IPS-18c (cell line): ENCODE data around the gene PDZRN3.

ENCODE experiments used
- H3K4me3 ChIP-seq: 2 replicates; pipeline ENCODE4 v1.7.0; 2013; ENCODE audit warnings: low read depth, mild to moderate bottlenecking, low read length, moderate library complexity; ENCODE audit not compliant: insufficient read depth
- H3K9me3 ChIP-seq: one replicate; pipeline ENCODE4 v1.6.1; 2013; ENCODE audit warnings: mild to moderate bottlenecking, low read length, moderate library complexity; ENCODE audit not compliant: control insufficient read depth, insufficient read depth

The PDZRN3 gene

DNA sequence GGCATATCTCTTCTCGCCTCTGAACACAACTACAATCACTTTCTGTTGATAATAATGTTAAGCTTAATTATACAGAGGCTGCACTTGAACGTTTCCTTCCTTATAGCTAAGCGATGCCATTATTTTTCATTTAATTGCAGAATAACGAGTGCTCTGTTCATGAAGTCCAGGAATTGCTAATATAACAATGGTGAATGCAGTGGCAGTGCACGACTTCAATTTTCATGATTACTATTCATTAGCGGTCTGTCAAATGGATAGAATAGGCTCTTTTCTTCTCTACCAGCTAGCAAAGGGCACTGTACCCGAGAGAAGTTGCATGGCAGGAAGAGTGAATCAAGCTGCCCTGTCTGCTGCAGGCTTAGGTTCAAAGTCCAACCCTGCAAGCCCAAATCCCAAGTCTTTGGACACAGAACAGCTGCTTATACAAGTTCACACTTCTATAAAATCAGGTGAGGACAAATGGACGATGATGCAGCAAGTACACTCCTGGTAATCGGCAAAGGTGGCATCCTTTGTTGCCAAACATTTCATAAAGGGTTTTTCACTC, 75.6 kb downstream of the PDZRN3 start:
- Histone ChIP-seq H3K9me3 (no peaks in the 10 kb centered on the region), H3K4me3 (no peak overlapping the region)

DNA sequence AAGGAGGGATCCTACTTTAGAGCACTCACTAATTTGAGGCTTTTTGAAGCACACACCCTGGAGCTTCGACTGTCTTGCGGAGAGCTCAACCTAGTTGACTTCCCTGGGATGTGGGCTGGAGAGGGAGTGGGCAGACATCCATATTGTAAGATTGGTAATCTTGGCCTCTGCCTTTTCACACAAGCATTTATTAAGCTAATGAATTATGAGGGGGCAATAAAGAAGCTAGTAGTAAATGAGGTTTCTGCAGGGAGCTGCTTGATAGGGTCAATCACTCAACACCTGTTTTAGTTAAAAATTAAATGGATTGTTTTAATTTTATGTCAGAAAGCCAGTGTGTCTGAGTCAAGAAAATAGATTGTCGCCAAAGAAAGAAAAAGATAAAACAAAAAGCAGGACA, 76.3 kb downstream of the PDZRN3 start:
- no peaks in the 10 kb centered on the region for H3K9me3 ChIP-seq
- H3K4me3 ChIP-seq: no peak overlapping the region

DNA sequence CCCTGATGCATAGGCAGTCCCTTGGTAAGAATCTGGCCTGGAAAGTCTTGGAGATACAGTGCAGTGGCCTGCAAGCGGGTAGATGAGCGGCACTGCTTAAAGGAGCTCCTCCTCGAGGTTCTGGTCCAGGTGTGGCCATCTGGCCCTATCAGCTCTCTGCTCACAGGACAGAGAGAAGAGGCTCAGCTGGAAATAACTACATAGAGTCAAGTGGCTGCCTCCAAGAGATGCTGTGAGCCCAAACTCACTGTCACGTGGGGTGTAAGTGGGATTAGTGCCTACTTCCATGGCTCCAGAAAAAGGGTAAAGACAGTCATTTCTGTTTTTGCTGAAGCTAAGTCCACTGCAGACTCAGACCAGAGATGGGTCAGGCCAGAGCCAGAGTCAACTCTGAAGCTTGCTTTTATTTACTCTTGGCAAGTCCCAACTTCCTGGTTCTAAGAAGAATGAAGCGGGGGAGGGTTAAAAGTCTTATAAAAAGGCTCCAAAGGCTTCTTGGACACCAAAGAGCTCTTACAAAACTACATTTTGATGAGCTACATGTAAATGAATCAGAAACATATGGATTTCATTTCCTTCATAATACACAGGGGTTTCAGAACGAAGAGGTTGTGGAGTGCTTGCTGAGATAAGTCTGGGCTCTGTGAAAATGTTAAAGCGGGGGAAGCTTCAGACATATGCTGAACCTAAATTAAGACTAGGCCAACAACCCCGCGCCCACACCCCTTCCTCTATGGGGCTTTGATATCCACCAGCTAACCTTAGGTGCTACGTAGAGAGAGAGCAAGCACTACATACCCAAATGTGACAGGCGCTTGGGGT, 77.1 kb downstream of the PDZRN3 start:
- Histone ChIP-seq H3K4me3 (no peak overlapping the region), H3K9me3 (no peaks in the 10 kb centered on the region)

DNA sequence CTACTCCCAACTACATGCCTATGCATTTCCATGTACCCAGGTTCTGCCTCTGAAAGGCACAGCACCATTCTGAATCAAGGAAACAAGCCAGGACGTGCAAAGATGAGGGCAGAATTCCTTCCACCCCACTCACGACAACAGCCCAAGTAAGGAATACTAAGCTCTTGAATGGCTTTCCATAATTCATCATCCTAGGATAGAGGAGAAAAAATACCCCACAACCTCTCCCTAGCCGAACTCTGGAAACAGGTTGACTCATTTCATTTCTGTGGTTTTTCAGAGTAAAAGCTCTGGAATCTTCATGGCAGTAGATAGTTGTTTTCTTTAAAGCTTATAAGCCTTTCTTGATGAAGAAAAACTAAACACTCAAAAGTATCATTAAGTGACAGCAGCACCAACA, 77.8 kb downstream of the PDZRN3 start:
- no peaks in the 10 kb centered on the region for H3K9me3 ChIP-seq
- no peak overlapping the region for H3K4me3 ChIP-seq

DNA sequence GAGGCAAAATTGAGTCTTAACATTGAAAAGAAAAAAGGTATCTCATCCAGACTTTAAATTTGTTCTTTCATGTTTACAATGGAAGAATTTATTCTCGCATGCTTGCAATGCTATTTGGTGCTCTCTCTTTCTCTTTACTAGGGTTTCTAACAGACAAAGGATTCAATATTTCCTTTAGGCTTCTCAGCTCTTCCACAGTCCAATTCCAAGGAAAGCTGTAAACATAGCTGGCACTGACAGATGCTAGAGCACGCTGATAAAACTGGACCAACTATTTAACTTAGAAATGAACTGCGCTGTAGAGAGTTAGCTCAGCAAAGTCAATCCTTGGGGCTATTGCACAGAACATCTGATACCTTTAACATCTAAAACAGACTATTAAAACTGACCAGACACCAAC, 81.3 kb downstream of the PDZRN3 start:
- no peak overlapping the region for H3K4me3 ChIP-seq
- H3K9me3 ChIP-seq: no peaks in the 10 kb centered on the region

DNA sequence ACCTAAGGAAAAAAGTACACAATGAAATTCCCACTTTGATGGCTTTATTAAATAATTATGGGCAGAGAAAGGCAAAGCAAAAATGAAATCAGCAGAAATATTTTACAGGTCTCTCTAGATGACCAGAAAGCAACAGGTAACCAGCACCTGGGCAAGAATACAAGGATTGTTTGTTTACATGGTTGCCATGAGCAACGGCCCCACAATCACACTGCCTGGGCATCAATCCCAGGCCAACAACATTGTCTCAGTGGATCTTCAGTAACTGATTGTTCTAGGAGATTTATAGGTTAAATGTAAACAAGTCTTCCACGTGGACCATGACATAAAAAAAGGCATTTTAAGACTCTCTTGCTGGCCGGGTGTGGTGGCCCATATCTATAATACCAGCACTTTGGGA, 82.6 kb downstream of the PDZRN3 start:
- Histone ChIP-seq H3K4me3 (no peak overlapping the region), H3K9me3 (no peaks in the 10 kb centered on the region)

DNA sequence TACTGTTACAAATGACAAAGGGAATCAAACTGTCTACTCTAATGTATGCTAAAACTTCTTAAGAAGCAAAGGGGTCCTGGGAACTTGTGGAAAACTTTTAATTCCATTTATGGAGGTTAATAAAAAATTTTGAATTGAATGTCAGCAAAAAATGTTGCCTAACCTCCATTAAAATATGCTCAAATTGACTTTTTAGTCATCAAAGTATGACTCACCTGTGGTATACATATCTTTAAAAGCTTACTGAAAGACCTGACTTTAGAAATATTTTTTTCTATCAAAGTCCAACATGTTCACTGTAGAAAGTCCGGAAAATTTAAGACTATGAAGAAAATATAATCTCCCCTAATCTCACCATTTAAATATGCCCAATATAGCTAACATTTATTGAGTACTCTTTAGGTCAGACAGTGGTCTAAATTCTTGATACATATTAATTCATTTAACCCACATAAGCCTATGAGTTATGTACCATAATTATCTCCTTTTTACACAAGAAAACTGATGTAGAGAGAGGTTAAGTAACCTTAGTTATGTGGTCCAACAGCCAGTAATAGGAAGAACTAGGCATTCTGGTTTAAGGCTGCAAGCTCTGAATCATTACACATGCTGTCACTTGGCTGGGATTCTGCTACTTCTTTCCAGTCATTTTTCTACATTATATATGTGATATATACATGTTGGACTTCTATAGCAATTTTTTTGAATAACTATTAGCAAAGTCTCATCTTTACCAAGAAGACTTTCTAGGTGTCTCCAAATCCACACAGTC, 83.6 kb downstream of the PDZRN3 start:
- no peak overlapping the region for H3K4me3 ChIP-seq

DNA sequence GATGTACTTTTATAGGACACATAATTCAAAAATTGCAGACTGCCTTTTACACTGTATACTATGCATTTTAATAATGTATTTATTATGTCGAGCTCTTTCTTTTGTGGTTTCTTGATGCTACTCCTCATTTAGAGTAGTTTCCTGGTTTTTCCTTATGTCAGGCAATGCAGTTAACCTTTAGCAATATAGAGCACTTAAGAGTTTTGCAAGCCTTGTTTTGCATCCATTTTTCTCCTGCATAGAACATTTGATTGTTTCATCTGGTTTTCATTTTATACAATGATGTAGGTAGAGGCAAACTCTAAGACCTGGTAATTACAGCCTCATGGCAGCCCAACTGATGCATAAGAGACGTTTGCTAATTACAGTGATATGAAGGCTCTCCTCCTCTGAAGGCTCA, 86.3 kb downstream of the PDZRN3 start:
- no peak overlapping the region for H3K4me3 ChIP-seq
- no peaks in the 10 kb centered on the region for H3K9me3 ChIP-seq

More for the DNA sequence above, 83.6 kb downstream of the PDZRN3 start:
- no peaks in the 10 kb centered on the region for H3K9me3 ChIP-seq

DNA sequence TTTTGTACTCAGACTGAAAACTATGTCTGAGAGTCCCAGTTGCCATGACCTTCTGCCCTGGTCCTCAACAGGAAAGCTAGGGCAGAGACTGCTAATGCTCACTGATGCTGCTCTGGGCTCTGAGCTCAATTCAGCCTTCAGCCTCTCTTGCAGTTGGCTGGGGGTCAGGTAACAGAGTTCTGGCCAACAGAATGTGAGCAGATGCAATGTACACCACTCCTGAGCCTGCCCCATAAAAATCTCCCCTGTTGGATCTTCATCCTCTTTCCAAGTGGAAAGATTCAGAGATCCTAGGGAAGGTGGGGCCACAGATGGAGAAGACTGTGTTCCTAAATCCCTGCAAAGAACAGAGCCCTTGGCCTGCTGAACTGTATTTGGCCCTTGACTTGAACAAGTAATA, 87.8 kb downstream of the PDZRN3 start:
- Histone ChIP-seq H3K4me3 (no peak overlapping the region), H3K9me3 (no peaks in the 10 kb centered on the region)

DNA sequence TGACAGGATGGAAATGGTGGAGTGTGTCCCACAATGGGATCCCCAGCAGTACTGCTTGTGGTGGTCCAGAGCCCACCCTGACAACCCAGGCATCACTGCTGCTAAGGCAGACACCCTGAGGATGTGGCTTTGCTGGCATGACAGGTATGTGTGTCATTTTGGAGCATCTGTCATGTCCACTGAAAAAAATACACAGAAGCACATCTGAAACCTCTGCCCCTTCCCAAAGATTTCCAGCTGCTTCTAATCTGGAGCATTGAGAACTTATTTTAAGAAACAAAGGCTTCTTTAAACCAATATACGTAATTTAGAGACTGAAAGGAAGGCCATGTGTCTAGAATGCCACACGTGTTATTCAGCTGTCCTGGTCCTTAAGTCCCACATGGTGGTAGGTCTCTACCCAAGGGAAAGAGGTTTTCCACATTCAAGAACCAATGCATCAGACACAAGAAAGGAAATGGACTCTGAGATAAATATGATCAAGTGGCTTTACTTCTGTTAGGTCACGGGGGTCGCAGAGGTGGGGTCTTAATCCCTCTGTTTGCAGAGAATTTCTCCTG, 88.3 kb downstream of the PDZRN3 start:
- no peaks in the 10 kb centered on the region for H3K9me3 ChIP-seq
- H3K4me3 ChIP-seq: no peak overlapping the region

DNA sequence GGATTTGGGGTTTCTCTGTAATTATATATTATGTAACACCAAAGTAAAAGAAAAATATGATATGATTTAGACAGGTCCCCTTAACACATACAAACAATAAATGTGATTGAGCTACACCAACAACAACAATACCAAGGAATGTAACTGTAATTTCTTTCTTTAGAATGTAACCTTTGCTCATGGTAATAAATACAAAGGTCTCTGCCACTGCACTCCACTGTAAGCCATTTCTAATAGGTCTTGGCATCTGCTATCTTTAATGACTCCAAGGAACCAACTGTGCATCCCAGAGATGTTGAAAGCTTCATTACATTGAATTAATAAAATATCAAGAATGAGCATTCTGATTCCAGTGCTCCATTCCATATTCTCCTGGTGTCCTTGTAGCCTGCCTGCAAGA, 88.8 kb downstream of the PDZRN3 start:
- Histone ChIP-seq H3K9me3 (no peaks in the 10 kb centered on the region), H3K4me3 (no peak overlapping the region)

DNA sequence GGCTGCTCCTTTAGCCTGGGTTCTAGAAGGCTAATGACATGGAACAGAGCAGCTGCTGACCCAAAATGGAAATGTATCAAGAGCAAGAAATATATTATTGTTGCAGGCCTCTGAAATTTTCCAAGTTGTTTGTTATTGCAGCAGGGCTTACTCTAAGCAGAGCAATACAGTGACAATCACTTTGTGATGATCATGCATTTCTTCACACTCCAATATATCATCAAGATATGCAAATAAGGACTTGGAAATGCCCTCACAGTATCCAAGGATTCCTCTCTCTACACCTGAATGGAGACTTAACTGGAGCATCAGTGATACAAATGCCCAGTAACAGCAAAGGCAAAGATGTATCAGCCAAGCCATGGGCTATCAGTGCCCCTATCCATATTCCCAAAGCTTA, 89.6 kb downstream of the PDZRN3 start:
- no peak overlapping the region for H3K4me3 ChIP-seq
- H3K9me3 ChIP-seq: no peaks in the 10 kb centered on the region

DNA sequence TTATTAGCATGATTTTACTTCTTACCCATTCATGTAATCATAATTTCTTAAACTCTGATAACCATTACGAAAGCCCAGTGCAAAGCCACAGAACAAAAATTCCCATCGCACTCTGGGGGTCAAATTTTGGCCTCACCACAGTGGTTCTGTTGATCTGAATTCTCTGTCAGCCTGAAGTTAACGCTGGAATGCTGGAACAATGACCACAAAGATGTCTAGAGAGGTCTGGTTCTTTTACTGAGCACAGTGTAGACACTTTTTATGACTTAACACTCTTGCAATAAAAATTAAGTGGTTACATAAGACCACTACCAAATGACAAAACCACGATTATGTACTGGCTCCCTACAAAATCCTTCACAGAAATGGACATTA, 94.7 kb downstream of the PDZRN3 start:
- H3K4me3 ChIP-seq: no peak overlapping the region
- no peaks in the 10 kb centered on the region for H3K9me3 ChIP-seq

DNA sequence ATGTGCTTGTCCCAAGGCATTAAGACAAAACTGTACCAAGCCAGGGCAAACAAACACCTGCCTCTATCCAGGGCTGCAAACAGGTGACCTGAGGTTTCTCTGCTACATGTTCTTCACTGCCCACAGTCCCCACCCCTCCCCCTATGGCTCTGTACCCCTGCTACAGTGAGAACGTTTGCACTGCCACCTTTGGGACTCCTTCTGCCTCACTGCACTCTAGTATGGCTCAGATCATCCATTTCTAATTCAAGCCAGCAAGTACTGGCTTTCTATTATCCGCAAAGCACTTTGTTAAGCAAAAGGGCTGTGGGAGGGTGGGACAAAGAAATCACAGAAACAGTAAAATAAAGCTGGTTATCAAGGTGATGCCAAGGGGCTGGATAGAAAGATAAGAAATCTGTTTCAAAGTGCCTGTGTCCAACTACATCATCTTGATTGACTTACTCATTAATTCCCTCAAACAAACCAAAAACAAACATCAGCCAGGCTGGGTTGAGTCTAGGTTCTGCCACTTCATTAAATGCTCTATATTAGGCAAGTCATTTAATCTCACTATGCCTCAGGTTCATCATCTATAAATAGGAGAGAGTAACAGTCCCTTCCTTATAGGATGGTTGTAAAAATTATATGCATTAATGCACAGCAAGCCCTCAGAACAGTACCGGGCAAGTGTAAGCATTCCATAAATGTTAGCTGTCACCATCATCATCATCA, 95.3 kb downstream of the PDZRN3 start:
- Histone ChIP-seq H3K9me3 (no peaks in the 10 kb centered on the region), H3K4me3 (no peak overlapping the region)

DNA sequence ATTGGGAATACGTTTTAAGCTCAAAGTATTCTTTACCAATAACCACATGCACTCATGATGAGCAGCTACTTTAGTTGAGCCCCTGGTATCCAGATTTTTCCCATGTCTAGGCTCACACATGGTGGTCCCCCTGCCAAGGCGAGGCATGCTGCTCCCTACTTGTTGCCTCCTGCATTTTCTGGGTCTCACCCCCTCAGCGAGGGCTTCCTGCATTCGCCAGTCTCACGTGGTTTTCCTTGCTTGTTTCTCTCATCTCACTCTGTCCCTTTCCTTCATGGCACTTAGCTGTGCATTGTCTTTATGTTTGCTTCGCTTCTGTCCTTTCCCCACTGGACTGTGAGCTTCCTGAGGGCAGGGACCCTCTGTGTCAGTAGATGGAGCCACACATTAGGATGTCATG, 99.2 kb downstream of the PDZRN3 start:
- Histone ChIP-seq H3K4me3 (no peak overlapping the region), H3K9me3 (no peaks in the 10 kb centered on the region)

DNA sequence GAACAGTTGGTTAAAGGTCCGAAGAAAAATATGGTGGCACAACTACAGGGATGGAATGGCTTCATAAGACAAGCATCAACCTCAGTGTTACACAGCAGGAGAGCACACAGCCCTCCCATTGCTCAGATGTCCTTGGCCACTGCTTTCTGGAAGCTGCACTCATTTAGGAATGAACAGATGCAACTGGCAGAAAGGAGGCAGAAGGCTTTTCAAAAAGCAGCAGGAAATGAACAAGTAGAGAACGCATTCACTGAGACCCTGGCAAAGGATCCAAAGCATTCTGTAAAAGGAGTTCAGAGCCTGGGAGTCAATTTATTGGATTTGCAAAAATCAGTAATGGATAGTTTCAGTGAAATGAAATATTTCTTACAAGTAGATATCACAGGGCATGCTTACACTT, 101.1 kb downstream of the PDZRN3 start:
- Histone ChIP-seq H3K4me3 (no peak overlapping the region), H3K9me3 (no peaks in the 10 kb centered on the region)

DNA sequence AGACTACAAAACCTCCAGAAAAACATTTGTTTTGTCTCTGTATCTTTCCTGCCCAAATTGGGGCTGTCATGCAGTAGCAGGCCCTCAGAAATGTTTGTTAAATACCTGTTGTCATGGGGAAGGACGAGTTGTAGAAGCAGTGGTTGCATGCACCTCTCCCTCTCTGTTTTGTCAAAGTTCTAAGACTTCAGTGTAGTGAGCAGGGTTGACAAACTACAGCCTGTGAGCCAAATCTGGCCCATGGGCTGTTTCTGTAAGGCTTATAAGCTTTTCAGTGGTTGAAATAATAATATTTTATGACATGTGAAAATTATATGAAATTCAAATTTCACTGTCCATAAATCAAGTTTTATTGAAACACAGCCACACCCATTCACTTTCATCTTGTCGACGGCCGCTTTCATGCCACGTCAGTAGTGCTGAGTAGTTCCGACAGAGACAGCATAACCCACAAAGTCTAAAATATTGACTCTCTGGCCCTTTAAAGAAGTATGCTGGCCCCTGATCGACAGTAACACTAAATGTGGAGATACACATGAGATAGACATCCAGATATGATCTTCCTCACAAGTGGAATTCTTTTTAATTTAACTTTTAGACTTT, 102.9 kb downstream of the PDZRN3 start:
- Histone ChIP-seq H3K9me3 (no peaks in the 10 kb centered on the region), H3K4me3 (no peak overlapping the region)
